ENCODE measurements around the gene SLC30A5. TPM values are rescaled to one million over a fixed set of nuclear protein-coding genes. Genes with fewer than 3 reads are reported as not detected.

The SLC30A5 gene
- total RNA-seq, 2 experiments from 2014 or later, result 30.2 to 42.6 TPM

DNA sequence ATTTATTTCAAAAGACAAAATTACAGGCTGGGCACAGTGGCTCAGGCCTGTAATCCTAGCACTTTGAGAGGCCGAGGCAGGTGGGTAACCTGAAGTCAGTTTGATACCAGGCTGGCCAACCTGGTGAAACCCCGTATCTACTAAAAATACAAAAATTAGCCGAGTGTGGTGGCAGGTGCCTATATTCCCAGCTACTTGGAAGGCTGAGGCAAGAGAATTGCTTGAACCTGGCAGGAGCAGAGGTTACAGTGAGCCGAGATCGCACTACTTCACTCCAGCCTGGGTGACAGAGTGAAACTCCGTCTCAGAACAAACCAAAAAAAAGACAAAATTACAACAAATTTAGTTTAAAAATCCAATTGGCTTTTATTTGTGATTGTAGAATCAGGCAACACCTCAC is 14.3 kb upstream of the SLC30A5 start:
- H2AFZ ChIP-seq (ENCODE audit: low read length), result no peak overlapping the region
- DNase-seq (ENCODE audit: low spot score), result no peak
- TF ChIP-seq EZH2phosphoT487 (IDR thresholded peaks at IDR 0.05; ENCODE audit: borderline replicate concordance, low read depth, low read length), result no peak
- TF ChIP-seq, protein P1, sequence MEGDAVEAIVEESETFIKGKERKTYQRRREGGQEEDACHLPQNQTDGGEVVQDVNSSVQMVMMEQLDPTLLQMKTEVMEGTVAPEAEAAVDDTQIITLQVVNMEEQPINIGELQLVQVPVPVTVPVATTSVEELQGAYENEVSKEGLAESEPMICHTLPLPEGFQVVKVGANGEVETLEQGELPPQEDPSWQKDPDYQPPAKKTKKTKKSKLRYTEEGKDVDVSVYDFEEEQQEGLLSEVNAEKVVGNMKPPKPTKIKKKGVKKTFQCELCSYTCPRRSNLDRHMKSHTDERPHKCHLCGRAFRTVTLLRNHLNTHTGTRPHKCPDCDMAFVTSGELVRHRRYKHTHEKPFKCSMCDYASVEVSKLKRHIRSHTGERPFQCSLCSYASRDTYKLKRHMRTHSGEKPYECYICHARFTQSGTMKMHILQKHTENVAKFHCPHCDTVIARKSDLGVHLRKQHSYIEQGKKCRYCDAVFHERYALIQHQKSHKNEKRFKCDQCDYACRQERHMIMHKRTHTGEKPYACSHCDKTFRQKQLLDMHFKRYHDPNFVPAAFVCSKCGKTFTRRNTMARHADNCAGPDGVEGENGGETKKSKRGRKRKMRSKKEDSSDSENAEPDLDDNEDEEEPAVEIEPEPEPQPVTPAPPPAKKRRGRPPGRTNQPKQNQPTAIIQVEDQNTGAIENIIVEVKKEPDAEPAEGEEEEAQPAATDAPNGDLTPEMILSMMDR (conservative IDR thresholded peaks at IDR 0.05; ENCODE audit: low read length), result no peak
- no peak overlapping the region for H3K4me3 ChIP-seq (ENCODE audit: low read depth, low read length, poor library complexity, severe bottlenecking)
- H3K36me3 ChIP-seq (ENCODE audit: insufficient read depth, low read length), result no peaks in the 10 kb centered on the region
- H3K4me1 ChIP-seq (ENCODE audit: insufficient read depth, low read length, poor library complexity, severe bottlenecking), result no peaks in the 10 kb centered on the region
- H3K9me3 ChIP-seq (ENCODE audit: low read length), result no peaks in the 10 kb centered on the region
- ChIA-PET CTCF (ENCODE audit: unreplicated experiment) (no interaction called here), POLR2A (no interaction called here)
- no peak overlapping the region for H3K27ac ChIP-seq (ENCODE audit: low read depth, low read length, poor library complexity, severe bottlenecking)
- no peak overlapping the region for H3K4me2 ChIP-seq (ENCODE audit: low read length)
- no peaks in the 10 kb centered on the region for H3K9me2 ChIP-seq (ENCODE audit: insufficient read depth, low read length)
- H4K20me1 ChIP-seq (ENCODE audit: insufficient read depth, low read length), result no peaks in the 10 kb centered on the region
- no TSS peak for BruUV-seq (replicated peaks)
- H3K79me2 ChIP-seq (ENCODE audit: insufficient read depth, low read depth, low read length), result no peaks in the 10 kb centered on the region
- intact Hi-C loops (cut with micrococcal nuclease; ENCODE audit: unreplicated experiment), result no loop called here

DNA sequence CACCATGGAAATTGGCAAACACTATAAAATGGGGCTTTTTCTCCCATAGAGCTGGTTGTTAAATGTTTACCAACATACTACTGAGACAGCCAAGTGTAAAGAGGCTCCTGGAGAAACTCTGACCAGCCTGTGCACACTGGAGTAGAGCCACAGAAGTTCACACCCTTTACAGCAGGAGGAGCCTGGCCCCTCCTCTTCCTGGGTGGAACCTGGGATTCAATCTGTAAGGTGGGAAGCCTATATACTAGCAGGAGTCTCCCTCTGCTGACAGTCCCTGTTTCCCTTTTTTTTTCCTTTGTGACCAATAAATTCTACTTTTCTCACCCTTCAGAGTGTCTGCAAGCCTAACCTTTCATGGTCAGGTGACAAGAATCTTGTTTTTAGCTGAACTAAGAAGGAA is 10.4 kb upstream of the SLC30A5 start:
- no peak for DNase-seq (ENCODE audit: low spot score)
- no peaks in the 10 kb centered on the region for H3K4me1 ChIP-seq (ENCODE audit: insufficient read depth, low read length, poor library complexity, severe bottlenecking)
- H2AFZ ChIP-seq (ENCODE audit: low read length), result peak overlapping the region; percentile 57; the same call in 1 of the 2 replicates
- H3K36me3 ChIP-seq (ENCODE audit: insufficient read depth, low read length), result no peaks in the 10 kb centered on the region
- H3K4me3 ChIP-seq (ENCODE audit: low read depth, low read length, poor library complexity, severe bottlenecking), result no peak overlapping the region
- no peak overlapping the region for H3K4me2 ChIP-seq (ENCODE audit: low read length)
- ChIA-PET POLR2A (no interaction called here), CTCF (ENCODE audit: unreplicated experiment) (no interaction called here)
- H3K27ac ChIP-seq (ENCODE audit: low read depth, low read length, poor library complexity, severe bottlenecking), result no peak overlapping the region
- H3K79me2 ChIP-seq (ENCODE audit: insufficient read depth, low read depth, low read length), result no peaks in the 10 kb centered on the region
- no peaks in the 10 kb centered on the region for H4K20me1 ChIP-seq (ENCODE audit: insufficient read depth, low read length)
- no peaks in the 10 kb centered on the region for H3K9me3 ChIP-seq (ENCODE audit: low read length)
- TF ChIP-seq, protein P1 (conservative IDR thresholded peaks at IDR 0.05; ENCODE audit: low read length), result no peak
- no peak for TF ChIP-seq EZH2phosphoT487 (IDR thresholded peaks at IDR 0.05; ENCODE audit: borderline replicate concordance, low read depth, low read length)
- H3K9me2 ChIP-seq (ENCODE audit: insufficient read depth, low read length), result no peaks in the 10 kb centered on the region
- intact Hi-C loops (cut with micrococcal nuclease; ENCODE audit: unreplicated experiment), result no loop called here
- BruUV-seq (replicated peaks), result no TSS peak

DNA sequence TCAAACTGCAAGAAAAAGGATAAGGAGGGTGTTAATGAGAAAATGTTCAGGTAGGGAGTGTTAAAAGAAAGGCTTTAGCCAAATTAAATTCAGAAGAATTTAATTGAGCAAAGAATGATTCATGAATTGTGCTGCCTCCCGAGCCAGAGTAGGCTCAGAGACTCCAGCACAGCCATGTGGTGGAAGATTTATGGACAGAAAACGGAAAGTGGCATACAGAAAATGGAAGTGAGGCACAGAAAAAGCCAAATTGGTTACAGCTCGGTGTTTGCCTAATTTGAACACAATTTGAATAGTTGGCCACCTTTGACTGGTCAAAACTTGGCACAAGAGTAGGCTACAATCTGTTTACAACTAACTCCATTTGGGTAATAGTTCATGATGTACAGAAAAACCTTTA is 9.6 kb upstream of the SLC30A5 start:
- Histone ChIP-seq H3K9me3 (ENCODE audit: low read length) (no peaks in the 10 kb centered on the region), H3K9me2 (ENCODE audit: insufficient read depth, low read length) (no peaks in the 10 kb centered on the region), H3K4me3 (ENCODE audit: low read depth, low read length, poor library complexity, severe bottlenecking) (no peak overlapping the region), H3K4me1 (ENCODE audit: insufficient read depth, low read length, poor library complexity, severe bottlenecking) (no peaks in the 10 kb centered on the region), H2AFZ (ENCODE audit: low read length) (peak overlapping the region; percentile 57; the same call in 1 of the 2 replicates), H4K20me1 (ENCODE audit: insufficient read depth, low read length) (no peaks in the 10 kb centered on the region), H3K79me2 (ENCODE audit: insufficient read depth, low read depth, low read length) (no peaks in the 10 kb centered on the region), H3K36me3 (ENCODE audit: insufficient read depth, low read length) (no peaks in the 10 kb centered on the region), H3K27ac (ENCODE audit: low read depth, low read length, poor library complexity, severe bottlenecking) (no peak overlapping the region), H3K4me2 (ENCODE audit: low read length) (no peak overlapping the region)
- intact Hi-C loops (cut with micrococcal nuclease; ENCODE audit: unreplicated experiment), result no loop called here
- ChIA-PET POLR2A (interaction anchor here (1.3 kb wide), 1 partner anchor 9 kb away, joined by 4 read pairs; the partner anchor contains the start of gene SLC30A5), CTCF (ENCODE audit: unreplicated experiment) (interaction anchor here (1.2 kb wide), 1 partner anchor 9 kb away, joined by 3 read pairs; the partner anchor contains the start of gene SLC30A5)
- no peak for DNase-seq (ENCODE audit: low spot score)
- no TSS peak for BruUV-seq (replicated peaks)
- TF ChIP-seq, protein P1 (conservative IDR thresholded peaks at IDR 0.05; ENCODE audit: low read length), result no peak
- TF ChIP-seq EZH2phosphoT487 (IDR thresholded peaks at IDR 0.05; ENCODE audit: borderline replicate concordance, low read depth, low read length), result no peak

Data from OCI-LY7 (cell line).